Ovary (tissue), 9 donors: ENCODE measurements around the gene SND1. TPM values are rescaled to one million over a fixed set of nuclear protein-coding genes. Genes with fewer than 3 reads are reported as not detected.

Experiments used
- DNase-seq, 5 donors: peaks; one replicate each; pipeline ENCODE4 v3.0.0-alpha.2; 2019 to 2020
- H3K27ac ChIP-seq, 2 donors: fragments of 200-600 bp; one replicate each; pipeline versions ENCODE4 v1.5.1 to v1.8.0; 2019 to 2022
- H3K27me3 ChIP-seq: fragments of 200-600 bp; one replicate; pipeline ENCODE4 v1.8.0; 2022
- H3K36me3 ChIP-seq: fragments of 200-600 bp; sonication (generic); one replicate; pipeline ENCODE4 v1.5.1; 2019
- H3K4me1 ChIP-seq: one replicate; pipeline ENCODE4 v1.8.1; 2013; ENCODE audit warnings: mild to moderate bottlenecking, moderate library complexity; ENCODE audit not compliant: insufficient read depth
- H3K4me3 ChIP-seq: fragments of 200-600 bp; sonication (generic); one replicate; pipeline ENCODE4 v1.5.1; 2017
- H3K9me3 ChIP-seq, 2 donors: fragments of 200-600 bp in 1 of 2; sonication (generic) in 1 of 2; one replicate each; pipeline versions ENCODE4 v1.5.1 to v1.8.1; 2013 to 2019; ENCODE audit warnings: mild to moderate bottlenecking in 1 of 2, moderate library complexity in 1 of 2
- CTCF ChIP-seq, 3 donors: fragments of 450-650 bp in 2 of 3; fragments of 200-600 bp in 1 of 3; IDR thresholded peaks; one replicate each; pipeline versions ENCODE4 v1.5.1 to v1.8.0; 2016 to 2022; ENCODE audit warnings: antibody characterized with exemption in 3 of 3, mild to moderate bottlenecking in 1 of 3
- EP300 ChIP-seq: sonication (generic); formaldehyde crosslinking; IDR thresholded peaks from one replicate; pipeline ENCODE4 v1.6.1; 2017; ENCODE audit warnings: antibody characterized with exemption
- POLR2A ChIP-seq: fragments of 450-650 bp; IDR thresholded peaks from one replicate; pipeline ENCODE4 v1.6.1; 2017; ENCODE audit warnings: antibody characterized with exemption, mild to moderate bottlenecking, moderate library complexity
- WGBS, 3 donors: extraction: QIAGEN DNeasy Blood & Tissue Kit in 1 of 3; methylation state at CpG; one replicate each; pipeline versions ENCODE4 v1.1.5 to v1.1.7; 2013 to 2017; 5-methylcytosine and 5-hydroxymethylcytosine counted together
- intact Hi-C, 4 donors: fragments of 100-400 bp; cut with DNase I; formaldehyde crosslinking; loops; one replicate each; pipeline versions ENCODE4 v1.11.0 to v1.15.1; 2022 to 2023
- polyA plus RNA-seq, 2 donors: library from polyadenylated mRNA; stranded (reverse); fragments of 200-250 nt in 1 of 2; fragments of 350-450 nt in 1 of 2; fragmentation: Illumina TruSeq in 1 of 2; extraction: RNeasy Lipid Tissue Mini Kit (QIAGEN cat#74804) in 1 of 2; gene quantifications; one replicate each; pipeline ENCODE4 v1.2.3, GENCODE V29; 2013 to 2014
- total RNA-seq, 7 donors: library from RNA; depleted of rRNA in 2 of 7; stranded (reverse); fragments of >200 nt in 2 of 7; fragmentation: NEBNext Ultra II Directional in 3 of 7; extraction: Animal tissue kit (Norgen Biotek cat#: 25700) in 3 of 7; gene quantifications; one replicate each; pipeline versions ENCODE4 v1.1.0 to v1.2.4, GENCODE V29; 2016 to 2023
- donor health status: DM: no; HTN: no; CAD: no; lungs with moderate emphysema.
- donor health status: DM: no; HTN: no; CAD: no.
- donor health status: Bipolar disorder and iron deficiency.
- donor health status: DM: yes; HTN: yes; CAD: no.
- donor health status: DM: no; HTN: no; CAD: no.
- donor health status: DM: yes; HTN: yes; CAD: no.

SND1 gene
- total and polyA plus RNA-seq, 9 donors, result 91.4 to 297 (median 182) TPM

DNA sequence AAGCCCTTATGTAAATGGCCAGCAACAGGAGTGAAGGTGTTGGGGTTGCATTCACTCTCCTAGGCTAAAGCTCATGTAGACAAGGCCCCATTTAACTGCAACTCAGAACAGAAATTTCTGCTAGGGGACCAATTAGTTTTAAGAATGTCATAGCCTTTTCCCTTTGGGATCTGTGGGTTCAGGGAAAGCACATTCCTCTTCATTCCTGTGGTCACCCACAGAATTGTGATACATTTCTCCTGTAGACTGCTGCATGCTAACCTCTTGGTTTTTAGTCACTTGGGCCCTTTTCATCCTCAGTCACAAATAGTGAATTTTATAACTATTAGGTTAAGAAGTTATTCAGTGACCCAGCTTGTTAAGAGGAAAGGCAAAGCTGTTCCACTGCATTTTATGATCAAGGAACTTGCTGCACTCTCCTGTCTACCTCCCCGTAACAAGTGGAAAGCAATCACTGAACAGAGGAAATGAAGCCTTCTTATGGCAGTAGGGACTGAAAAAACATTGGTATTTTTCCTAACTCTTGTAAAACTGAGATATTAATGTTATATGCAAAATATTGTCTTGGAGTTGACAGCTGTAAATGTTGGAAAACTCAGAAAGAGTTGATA lies 124.9 kb downstream of the SND1 start:
- Histone ChIP-seq H3K27ac (no peak overlapping the region), H3K4me3 (no peak overlapping the region), H3K36me3 (no peaks in the 10 kb centered on the region), H3K27me3 (no peaks in the 10 kb centered on the region), H3K9me3 (no peaks in the 10 kb centered on the region), H3K4me1 (no peaks in the 10 kb centered on the region)
- intact Hi-C loops, result no loop called here
- no peak for TF ChIP-seq CTCF (IDR thresholded peaks at IDR 0.05)
- no peak for TF ChIP-seq POLR2A
- no peak for TF ChIP-seq EP300
- DNase-seq, result no peak
- WGBS, 3 donors, result 91 to 92% (median 92%) methylated on average over 1 of the region's 1 CpG

DNA sequence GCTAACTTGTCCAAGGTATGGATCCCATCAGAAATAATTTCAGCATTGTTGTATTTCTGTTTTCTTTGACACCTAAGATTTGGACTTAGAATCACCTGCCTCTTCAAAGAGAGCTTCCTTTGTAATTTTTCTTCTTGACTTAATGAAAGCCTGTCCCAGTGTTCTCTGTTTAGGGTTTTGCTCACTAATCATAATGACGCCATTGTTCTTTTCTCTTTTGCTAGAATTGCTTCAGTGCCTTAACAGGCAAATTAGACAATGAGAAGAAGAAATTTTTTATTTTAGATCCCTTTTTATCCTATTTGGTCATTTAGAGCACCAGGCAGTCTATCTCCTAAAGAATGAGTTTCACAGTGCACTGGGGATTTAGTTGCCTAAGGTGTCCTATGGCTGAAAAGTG lies 128.5 kb downstream of the SND1 start:
- intact Hi-C loops, result no loop called here
- H3K9me3 ChIP-seq, result no peaks in the 10 kb centered on the region
- H3K27ac ChIP-seq, result no peak overlapping the region
- no peaks in the 10 kb centered on the region for H3K36me3 ChIP-seq
- no peaks in the 10 kb centered on the region for H3K4me1 ChIP-seq
- no peak overlapping the region for H3K4me3 ChIP-seq
- 96 to 100% (median 96%) methylated on average over 1 of the region's 1 CpG for WGBS, 3 donors
- no peak for TF ChIP-seq EP300
- no peak for TF ChIP-seq CTCF (IDR thresholded peaks at IDR 0.05)
- no peak for TF ChIP-seq POLR2A
- no peak for DNase-seq
- no peaks in the 10 kb centered on the region for H3K27me3 ChIP-seq

- Histone ChIP-seq H3K27me3 (no peaks in the 10 kb centered on the region), H3K4me1 (no peaks in the 10 kb centered on the region), H3K9me3 (no peaks in the 10 kb centered on the region), H3K27ac (no peak overlapping the region), H3K36me3 (no peaks in the 10 kb centered on the region), H3K4me3 (no peak overlapping the region)
- no peak for DNase-seq
- WGBS, 3 donors, result 66 to 69% (median 68%) methylated on average over 4 of the region's 4 CpGs
- no peak for TF ChIP-seq POLR2A
- no peak for TF ChIP-seq EP300
- no peak for TF ChIP-seq CTCF (IDR thresholded peaks at IDR 0.05)
- intact Hi-C loops, result no loop called here
These were observed 129.1 kb downstream of the SND1 start for GRCh38 chr7:127781081-127781480.

DNA sequence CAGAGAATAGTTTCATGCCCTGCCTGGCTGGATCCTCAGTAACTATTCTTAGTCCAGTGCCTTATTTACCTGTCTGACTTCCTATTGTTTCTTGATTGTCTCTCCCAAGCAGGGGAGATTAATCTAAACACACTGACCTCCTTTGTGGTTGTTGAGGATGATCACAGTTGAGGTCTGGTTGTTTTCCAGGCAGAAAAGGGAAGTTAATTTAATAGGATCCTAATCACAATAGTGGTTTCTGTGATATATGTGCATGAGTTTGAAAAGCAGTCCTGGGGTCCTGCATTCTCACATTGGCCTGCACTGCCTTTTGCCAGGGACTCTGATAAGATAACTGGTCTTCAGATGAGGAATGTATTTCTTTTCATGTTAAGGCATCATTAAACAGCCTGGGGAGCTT lies 130.1 kb downstream of the SND1 start:
- no peaks in the 10 kb centered on the region for H3K9me3 ChIP-seq
- no peaks in the 10 kb centered on the region for H3K27me3 ChIP-seq
- DNase-seq, result no peak
- no peaks in the 10 kb centered on the region for H3K4me1 ChIP-seq
- H3K4me3 ChIP-seq, result no peak overlapping the region
- no peak overlapping the region for H3K27ac ChIP-seq
- TF ChIP-seq CTCF (IDR thresholded peaks at IDR 0.05) (no peak), EP300 (no peak), POLR2A (no peak)
- intact Hi-C loops, result no loop called here
- H3K36me3 ChIP-seq, result no peaks in the 10 kb centered on the region
